ENCODE results near the gene RASAL1.

RASAL1 gene

DNA sequence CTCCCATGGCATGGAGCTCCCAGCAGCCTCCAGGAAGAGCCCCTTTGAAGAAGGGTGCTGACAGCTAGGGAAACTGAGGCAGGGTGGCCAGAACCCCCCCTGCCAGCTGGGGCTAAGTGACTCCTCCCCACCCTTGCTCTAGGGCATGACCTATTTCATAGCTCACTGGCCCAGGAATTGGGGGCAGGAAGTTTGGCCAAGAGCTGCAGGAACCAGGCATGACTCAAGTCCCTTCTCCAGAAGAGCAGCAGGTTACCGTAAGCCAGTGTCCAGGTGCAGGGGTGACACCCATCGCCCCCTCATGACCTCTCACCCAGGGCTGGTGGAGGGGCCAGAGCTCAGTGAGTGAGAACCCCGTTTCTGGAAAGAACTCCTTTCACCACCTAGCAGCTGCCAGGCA lies 1.9 kb downstream of the RASAL1 start:
- no peak for TF ChIP-seq CTCF (IDR thresholded peaks at IDR 0.05; ENCODE audit: borderline replicate concordance, insufficient read depth, low read depth, low read length)
- no peak overlapping the region for H3K4me3 ChIP-seq (ENCODE audit: low read depth, low read length)

DNA sequence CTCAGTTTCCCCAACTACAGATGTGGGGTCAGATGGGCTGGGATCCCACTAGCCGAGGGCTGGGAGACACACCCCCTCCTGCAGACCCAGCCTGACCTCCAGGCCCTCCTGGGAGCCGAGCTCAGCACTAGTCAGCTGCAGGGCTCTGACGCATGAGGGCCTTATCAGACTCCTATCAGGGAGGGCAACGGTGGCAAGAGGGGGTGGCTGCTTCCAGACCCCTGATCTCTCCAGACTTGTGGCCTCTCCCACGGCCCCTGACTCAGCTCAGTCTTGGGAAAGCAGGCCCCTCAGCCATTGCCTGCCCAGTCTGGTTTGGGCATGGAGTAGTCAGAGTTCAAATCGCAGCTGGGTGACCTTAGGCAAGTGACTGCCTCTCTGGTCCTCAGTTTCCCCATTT lies 2.5 kb downstream of the RASAL1 start:
- no peak overlapping the region for H3K4me3 ChIP-seq (ENCODE audit: low read depth, low read length)
- no peak for TF ChIP-seq CTCF (IDR thresholded peaks at IDR 0.05; ENCODE audit: borderline replicate concordance, insufficient read depth, low read depth, low read length)

- H3K4me3 ChIP-seq (ENCODE audit: low read depth, low read length): no peak overlapping the region
- TF ChIP-seq CTCF (IDR thresholded peaks at IDR 0.05; ENCODE audit: borderline replicate concordance, insufficient read depth, low read depth, low read length): no peak
Observed at GRCh38 chr12:113131556-113131955, 4.0 kb downstream of the RASAL1 start.

DNA sequence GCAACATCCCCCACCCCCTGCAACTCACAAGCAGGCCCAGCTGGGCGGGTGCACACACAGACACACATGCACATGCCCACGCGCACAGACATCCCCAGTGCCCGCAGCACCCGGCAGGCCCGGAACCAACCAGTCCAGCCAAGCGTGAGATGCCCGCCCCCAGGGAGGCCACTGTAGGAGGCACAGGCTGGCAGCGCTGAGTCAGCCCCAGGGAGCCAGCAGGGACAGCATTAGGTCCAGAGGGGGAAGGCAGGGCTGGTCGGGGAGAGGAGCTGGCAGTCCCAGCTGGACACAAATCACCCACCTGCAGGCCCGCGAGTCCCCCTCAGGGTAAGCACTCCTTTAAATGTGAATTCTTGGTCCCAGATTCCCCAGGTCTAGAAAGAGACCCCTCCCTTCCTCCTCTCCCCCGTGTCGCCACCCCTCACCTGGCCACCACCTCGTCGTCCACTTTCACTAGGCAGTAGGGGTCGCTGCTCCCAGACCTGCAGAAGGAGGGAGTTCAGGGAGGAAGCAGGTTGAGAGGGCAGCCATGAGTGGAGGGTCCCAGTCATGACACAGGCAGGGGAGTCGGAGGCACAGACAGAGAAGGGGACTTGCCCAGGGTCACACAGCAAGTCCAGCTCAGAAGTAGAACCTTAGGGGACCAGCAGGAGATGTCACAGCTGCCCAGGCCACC lies 5.0 kb downstream of the RASAL1 start:
- H3K4me3 ChIP-seq (ENCODE audit: low read depth, low read length): no peak overlapping the region
- peak; percentile 31; the same call in 1 of the 2 replicates for TF ChIP-seq CTCF (IDR thresholded peaks at IDR 0.05; ENCODE audit: borderline replicate concordance, insufficient read depth, low read depth, low read length)

DNA sequence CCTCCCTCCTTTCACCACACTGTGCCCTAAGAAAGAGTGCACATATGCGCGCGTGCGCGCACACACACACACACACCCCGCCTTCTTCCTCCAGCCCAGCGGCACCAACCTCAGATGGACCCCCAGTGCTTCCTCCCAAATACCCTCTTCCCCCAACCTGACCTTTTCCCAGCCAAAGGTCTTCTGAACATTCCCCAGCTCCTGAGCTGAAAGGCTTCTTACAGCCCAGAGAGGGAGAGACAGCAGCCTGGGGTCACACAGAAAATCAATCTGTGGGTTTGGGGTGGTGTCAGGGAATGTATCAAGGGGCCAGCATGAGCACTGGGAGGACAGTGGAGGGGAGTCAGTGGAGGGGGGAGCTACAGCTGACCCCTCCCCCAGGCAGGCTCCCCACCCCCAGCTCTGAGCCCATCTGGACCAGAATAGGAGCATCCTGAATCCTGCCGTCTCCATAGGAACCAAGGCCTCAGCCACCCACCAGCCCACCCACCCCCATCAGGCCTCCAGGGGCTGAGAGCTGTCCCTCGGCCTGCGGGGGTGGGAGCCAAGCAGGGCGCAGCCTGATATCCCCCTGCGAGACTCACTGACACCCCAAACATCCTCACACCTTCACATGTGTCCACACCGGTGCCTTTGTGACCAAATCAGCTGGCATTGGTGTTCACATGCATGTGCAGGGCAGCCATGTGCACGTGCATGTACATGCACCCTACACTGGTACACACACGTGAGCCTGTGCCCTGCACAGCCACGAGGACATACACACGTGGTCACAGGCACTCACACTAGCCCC lies 5.7 kb downstream of the RASAL1 start:
- no peak for TF ChIP-seq CTCF (IDR thresholded peaks at IDR 0.05; ENCODE audit: borderline replicate concordance, insufficient read depth, low read depth, low read length)
- H3K4me3 ChIP-seq (ENCODE audit: low read depth, low read length): no peak overlapping the region

DNA sequence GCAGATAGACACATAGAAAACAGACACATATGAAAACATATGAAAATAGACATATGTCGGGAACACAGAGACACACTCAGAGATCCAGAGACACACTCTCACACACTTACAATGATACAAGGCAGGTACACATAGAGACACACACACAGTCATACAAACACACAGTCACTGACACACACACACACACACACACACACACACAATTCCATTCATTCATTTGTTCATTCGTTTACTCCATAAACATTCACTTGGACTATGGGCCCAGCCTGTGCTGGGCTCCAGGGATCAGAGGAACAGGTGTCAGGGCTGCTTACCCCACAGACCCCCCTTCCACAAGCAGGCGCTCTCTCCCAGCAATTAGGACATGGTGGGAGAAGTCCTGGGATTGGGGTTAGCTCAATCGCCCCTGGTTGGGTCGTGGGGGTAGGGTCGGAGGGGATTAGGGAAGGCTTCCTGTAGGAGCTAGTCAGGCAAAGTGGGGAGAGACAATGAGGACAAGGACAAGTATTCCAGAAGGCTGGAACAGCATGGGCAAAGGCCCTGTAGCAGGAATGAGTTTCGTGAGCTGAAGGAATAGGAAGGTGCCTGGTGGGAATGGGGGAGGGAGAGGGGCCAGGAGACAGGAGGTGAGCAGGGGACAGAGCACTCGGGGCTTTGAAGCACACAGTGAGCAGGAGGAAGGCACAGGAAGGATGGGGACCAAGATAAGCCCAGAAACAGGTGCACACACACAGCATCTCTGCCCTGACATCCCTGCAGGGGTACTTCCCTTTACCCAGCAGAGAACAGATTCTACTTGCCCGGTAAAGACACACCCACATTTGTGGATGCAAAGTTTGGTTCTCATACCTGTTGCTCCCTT lies 6.5 kb downstream of the RASAL1 start:
- H3K4me3 ChIP-seq (ENCODE audit: low read depth, low read length): no peak overlapping the region
- TF ChIP-seq CTCF (IDR thresholded peaks at IDR 0.05; ENCODE audit: borderline replicate concordance, insufficient read depth, low read depth, low read length): no peak

Data from GM12875 (cell line).